Measurements from ENCODE around the gene PGAP3. TPM values are rescaled to one million over a fixed set of nuclear protein-coding genes. Genes with fewer than 3 reads are reported as not detected.

The PGAP3 gene
- total RNA-seq, 1 experiment from 2014 or later, result 21.8 TPM

- BruUV-seq (replicated peaks), result no TSS peak
- no peaks in the 10 kb centered on the region for H3K36me3 ChIP-seq (ENCODE audit: control insufficient read depth, insufficient read depth, low read length)
- ChIA-PET CTCF (interaction anchor here (0.6 to 1.2 kb wide), 6 partner anchors 8 to 371 kb away, joined by 3 to 8 read pairs (median 5); no protein-coding TSS in a partner anchor), POLR2A (interaction anchor here (1.0 kb wide), 1 partner anchor 161 kb away, joined by 4 read pairs; no protein-coding TSS in a partner anchor)
- H3K27me3 ChIP-seq (ENCODE audit: control insufficient read depth, insufficient read depth, low read length), result no peaks in the 10 kb centered on the region
- TF ChIP-seq CTCF (IDR thresholded peaks at IDR 0.05) (peak; percentile 84), POLR2AphosphoS5 (IDR thresholded peaks at IDR 0.05; ENCODE audit: low read depth, low read length) (no peak)
- H3K4me3 ChIP-seq (ENCODE audit: low read depth in 2 of 2, low read length in 2 of 2), result no peak overlapping the region
- DNase-seq (ENCODE audit: low read depth, low spot score), result peak; percentile 32
- intact Hi-C loops (cut with micrococcal nuclease; ENCODE audit: unreplicated experiment) (loop anchor here (5.0 kb wide), 2 partner anchors 49 to 76 kb away; no protein-coding TSS in a partner anchor), in situ Hi-C loops (cut with HindIII; ENCODE audit: low pct_unique_long_range_greater_than_20kb, low sequenced_read_pairs) (no loop called here)
- H3K4me1 ChIP-seq (ENCODE audit: control insufficient read depth, insufficient read depth, low read length), result peaks cover 7% of the 10 kb centered on the region; the same call in 1 of the 2 replicates
- peak; percentile 69 for ATAC-seq
- H3K27ac ChIP-seq (ENCODE audit: low read length), result no peak overlapping the region
- H3K9me3 ChIP-seq (ENCODE audit: control insufficient read depth, insufficient read depth, low read depth, low read length), result no peaks in the 10 kb centered on the region
These were observed 64.4 kb downstream of the PGAP3 start for GRCh38 chr17:39623356-39623950.

GRCh38 chr17:39622380-39623006, 65.4 kb downstream of the PGAP3 start:
- Histone ChIP-seq H3K36me3 (ENCODE audit: control insufficient read depth, insufficient read depth, low read length) (no peaks in the 10 kb centered on the region), H3K9me3 (ENCODE audit: control insufficient read depth, insufficient read depth, low read depth, low read length) (no peaks in the 10 kb centered on the region), H3K4me1 (ENCODE audit: control insufficient read depth, insufficient read depth, low read length) (peaks cover 4% of the 10 kb centered on the region; the same call in 1 of the 2 replicates), H3K27me3 (ENCODE audit: control insufficient read depth, insufficient read depth, low read length) (no peaks in the 10 kb centered on the region), H3K4me3 (ENCODE audit: low read depth in 2 of 2, low read length in 2 of 2) (peak overlapping the region in 1 of 2 experiments; percentile 19; a peak in 1 of 4 replicates), H3K27ac (ENCODE audit: low read length) (no peak overlapping the region)
- in situ Hi-C loops (cut with HindIII; ENCODE audit: low pct_unique_long_range_greater_than_20kb, low sequenced_read_pairs), result no loop called here
- intact Hi-C loops (cut with micrococcal nuclease; ENCODE audit: unreplicated experiment), result loop anchor here (5.0 kb wide), 2 partner anchors 50 to 75 kb away; no protein-coding TSS in a partner anchor
- ChIA-PET POLR2A (no interaction called here), CTCF (interaction anchor here (0.6 to 1.5 kb wide), 10 partner anchors 9 to 127 kb away, joined by 3 to 11 read pairs (median 4); no protein-coding TSS in a partner anchor)
- peak; percentile 19 for ATAC-seq
- TF ChIP-seq TCF7L2 (IDR thresholded peaks at IDR 0.05; ENCODE audit: low read depth, low read length) (no peak), REST (IDR thresholded peaks at IDR 0.05; ENCODE audit: insufficient read depth in 1 of 2, low read depth in 2 of 2, low read length in 1 of 2) (no peak)
- BruUV-seq (replicated peaks), result no TSS peak
- DNase-seq (ENCODE audit: low read depth, low spot score), result no peak
